ENCODE data around the gene ROS1. TPM values are rescaled to one million over a fixed set of nuclear protein-coding genes. Genes with fewer than 3 reads are reported as not detected.

The ROS1 gene
- total RNA-seq, 1 experiment from 2014 or later = not detected

GRCh38 chr6:117395164-117395563, 30.6 kb downstream of the ROS1 start:
- no peak for TF ChIP-seq CTCF (conservative IDR thresholded peaks at IDR 0.05)
- H2AK5ac ChIP-seq (ENCODE audit: insufficient read length, low read length) = no peak overlapping the region
- no peak overlapping the region for H2BK120ac ChIP-seq (ENCODE audit: low read depth, low read length, poor library complexity, severe bottlenecking)
- no peaks in the 10 kb centered on the region for H3K27me3 ChIP-seq (ENCODE audit: insufficient read depth, low read length)
- H3K4ac ChIP-seq (ENCODE audit: low read depth, low read length) = no peak overlapping the region
- H3K9me3 ChIP-seq (ENCODE audit: control insufficient read depth, low read depth, low read length) = no peaks in the 10 kb centered on the region
- H2AFZ ChIP-seq (ENCODE audit: low read length) = no peak overlapping the region
- Mint-ChIP-seq H3K4me1 (no peaks in the 10 kb centered on the region), H3K27ac (no peak overlapping the region), H3K36me3 (ENCODE audit: insufficient read depth in 1 of 3, low read depth in 3 of 3) (no peaks in the 10 kb centered on the region), H3K9me3 (no peaks in the 10 kb centered on the region), H3K27me3 (ENCODE audit: low read depth) (no peaks in the 10 kb centered on the region), H3K4me3 (no peak overlapping the region)
- H3K18ac ChIP-seq (ENCODE audit: insufficient read length, low read depth, low read length) = no peak overlapping the region
- H4K91ac ChIP-seq (ENCODE audit: insufficient read length, low read depth, low read length) = no peak overlapping the region
- no peak overlapping the region for H3K4me2 ChIP-seq (ENCODE audit: insufficient read depth, insufficient read length, low read length)
- no peak overlapping the region for H3K56ac ChIP-seq (ENCODE audit: insufficient read length, low read depth, low read length)
- H2BK15ac ChIP-seq (ENCODE audit: low read depth, low read length) = no peak overlapping the region
- H3K23me2 ChIP-seq (ENCODE audit: insufficient read length, low read depth, low read length, poor library complexity, severe bottlenecking) = no peaks in the 10 kb centered on the region
- no peak overlapping the region for H2BK5ac ChIP-seq (ENCODE audit: insufficient read length, low read length)
- no peak overlapping the region for H2BK20ac ChIP-seq (ENCODE audit: low read depth, low read length, poor library complexity, severe bottlenecking)
- H2BK12ac ChIP-seq (ENCODE audit: insufficient read length, low read depth, low read length) = no peak overlapping the region
- no peak overlapping the region for H4K5ac ChIP-seq (ENCODE audit: insufficient read length, low read depth, low read length)
- H3K27ac ChIP-seq (ENCODE audit: insufficient read length, low read depth, low read length) = no peak overlapping the region
- H3K14ac ChIP-seq (ENCODE audit: insufficient read depth, low read length) = no peak overlapping the region
- no peak overlapping the region for H3T11ph ChIP-seq (ENCODE audit: low read length)
- no peaks in the 10 kb centered on the region for H4K20me1 ChIP-seq (ENCODE audit: control insufficient read depth, insufficient read depth, insufficient read length)
- DNase-seq = no peak
- no CpG with 5 or more reads among the region's 1 CpG for WGBS (ENCODE audit: extremely low coverage, insufficient read length, low lambda C conversion rate)
- H3K9ac ChIP-seq (ENCODE audit: extremely low read depth, insufficient read length, low read length) = no peak overlapping the region
- H3K4me1 ChIP-seq (ENCODE audit: insufficient read depth, low read length) = no peaks in the 10 kb centered on the region
- H3K79me1 ChIP-seq (ENCODE audit: insufficient read depth, low read depth, low read length, poor library complexity, severe bottlenecking) = no peaks in the 10 kb centered on the region
- no peak overlapping the region for H3K23ac ChIP-seq (ENCODE audit: insufficient read length, low read depth, low read length)
- H4K8ac ChIP-seq (replicated peaks; ENCODE audit: insufficient read length, low read depth, low read length) = no peak overlapping the region
- H3K79me2 ChIP-seq (ENCODE audit: insufficient read depth, low read length) = no peaks in the 10 kb centered on the region
